OCI-LY1 (cell line): ENCODE results near the gene RAB6A.

Experiments
- EZH2 ChIP-seq: fragments of 200-600 bp; sonication (generic), shearing (Covaris generic); IDR thresholded peaks from 2 replicates; pipeline ENCODE4 v1.8.0; 2017; ENCODE audit warnings: borderline replicate concordance, mixed run types, mild to moderate bottlenecking, antibody characterized with exemption, low read length, moderate library complexity, mixed read lengths
- TF ChIP-seq, protein P1 (sequence below): fragments of 200-600 bp; sonication (generic), shearing (Covaris generic); IDR thresholded peaks from 2 replicates; pipeline ENCODE4 v1.5.1; 2017; ENCODE audit warnings: mild to moderate bottlenecking, antibody characterized with exemption, low read length, moderate library complexity, mixed read lengths

DNA sequence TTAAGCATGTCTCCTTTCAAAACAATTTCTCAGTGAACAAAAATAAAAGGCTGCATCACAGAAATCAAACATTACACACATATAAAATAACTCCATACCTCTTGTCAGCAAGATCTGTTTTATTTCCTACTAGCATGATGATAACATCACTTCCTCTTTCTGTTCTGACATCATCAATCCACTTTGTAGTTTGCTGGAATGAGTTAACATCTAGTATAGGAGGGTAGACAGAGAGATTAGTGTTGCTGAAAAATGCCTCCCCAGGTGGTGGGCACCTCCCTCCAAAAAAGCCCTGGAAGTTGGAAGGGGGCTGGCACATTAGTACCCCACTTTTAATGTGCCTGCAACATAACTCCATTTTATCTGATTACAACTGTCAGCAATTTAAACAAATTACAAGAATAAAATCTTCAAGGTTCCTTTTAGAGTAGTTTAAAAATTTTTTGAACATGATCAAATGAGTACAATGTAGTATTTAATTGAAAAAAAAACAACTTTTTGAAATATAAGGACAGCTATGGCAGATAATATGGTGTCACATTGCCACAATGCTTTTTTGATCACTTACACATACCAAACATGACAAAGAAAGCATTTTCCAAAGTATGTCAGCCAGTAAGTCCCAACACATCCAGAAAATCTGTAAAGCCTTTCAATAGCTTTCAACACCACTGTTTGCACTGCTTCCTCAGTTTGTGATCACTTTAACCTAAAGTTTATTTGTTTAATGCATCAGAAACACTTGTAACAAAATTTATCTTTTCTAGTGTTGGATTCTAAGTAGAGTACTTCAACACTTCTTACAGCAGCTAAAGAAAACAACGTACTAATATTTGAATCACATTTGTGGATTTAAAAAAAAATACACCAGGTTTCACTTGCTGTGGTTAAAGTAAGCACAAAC lies 44.5 kb downstream of the RAB6A start:
- TF ChIP-seq, protein P1, sequence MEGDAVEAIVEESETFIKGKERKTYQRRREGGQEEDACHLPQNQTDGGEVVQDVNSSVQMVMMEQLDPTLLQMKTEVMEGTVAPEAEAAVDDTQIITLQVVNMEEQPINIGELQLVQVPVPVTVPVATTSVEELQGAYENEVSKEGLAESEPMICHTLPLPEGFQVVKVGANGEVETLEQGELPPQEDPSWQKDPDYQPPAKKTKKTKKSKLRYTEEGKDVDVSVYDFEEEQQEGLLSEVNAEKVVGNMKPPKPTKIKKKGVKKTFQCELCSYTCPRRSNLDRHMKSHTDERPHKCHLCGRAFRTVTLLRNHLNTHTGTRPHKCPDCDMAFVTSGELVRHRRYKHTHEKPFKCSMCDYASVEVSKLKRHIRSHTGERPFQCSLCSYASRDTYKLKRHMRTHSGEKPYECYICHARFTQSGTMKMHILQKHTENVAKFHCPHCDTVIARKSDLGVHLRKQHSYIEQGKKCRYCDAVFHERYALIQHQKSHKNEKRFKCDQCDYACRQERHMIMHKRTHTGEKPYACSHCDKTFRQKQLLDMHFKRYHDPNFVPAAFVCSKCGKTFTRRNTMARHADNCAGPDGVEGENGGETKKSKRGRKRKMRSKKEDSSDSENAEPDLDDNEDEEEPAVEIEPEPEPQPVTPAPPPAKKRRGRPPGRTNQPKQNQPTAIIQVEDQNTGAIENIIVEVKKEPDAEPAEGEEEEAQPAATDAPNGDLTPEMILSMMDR, result no peak
- TF ChIP-seq EZH2, result no peak
